Vagina (tissue), 2 donors: ENCODE data around the gene CCDC117.

ENCODE experiments used
- POLR2A ChIP-seq, 2 donors: fragments of 450-650 bp; IDR thresholded peaks; one replicate each; pipeline ENCODE4 v1.6.1; 2017; ENCODE audit warnings: antibody characterized with exemption in 2 of 2, mild to moderate bottlenecking in 2 of 2, moderate library complexity in 2 of 2
- TF ChIP-seq, protein P1 (sequence below), 3 experiments: fragments of 450-650 bp in 2 of 3; fragments of 200-600 bp in 1 of 3; sonication (generic) in 1 of 3; IDR thresholded peaks; one replicate each; pipeline ENCODE4 v1.5.1; 2017 to 2019; ENCODE audit warnings: antibody characterized with exemption in 3 of 3, mild to moderate bottlenecking in 2 of 3, moderate library complexity in 2 of 3

DNA sequence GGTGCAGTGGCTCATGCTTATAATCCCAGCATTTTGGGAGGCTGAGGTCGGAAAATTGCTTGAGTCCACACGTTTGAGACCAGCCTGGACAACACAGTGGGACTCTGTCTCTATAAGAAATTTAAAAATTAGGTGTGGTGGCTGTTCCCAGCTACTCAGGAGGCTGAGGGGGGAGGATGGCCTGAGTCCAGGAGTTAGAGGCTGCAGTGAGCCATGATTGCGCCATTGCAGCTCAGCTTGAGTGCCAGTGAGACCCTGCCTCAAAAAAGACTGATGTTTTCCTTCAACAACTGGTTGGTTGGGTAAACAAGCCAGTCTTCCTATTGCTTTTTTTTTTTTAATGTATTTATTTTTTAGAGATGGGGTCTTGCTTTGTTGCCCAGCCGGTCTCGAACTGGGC lies 18.6 kb downstream of the CCDC117 start:
- TF ChIP-seq, protein P1, sequence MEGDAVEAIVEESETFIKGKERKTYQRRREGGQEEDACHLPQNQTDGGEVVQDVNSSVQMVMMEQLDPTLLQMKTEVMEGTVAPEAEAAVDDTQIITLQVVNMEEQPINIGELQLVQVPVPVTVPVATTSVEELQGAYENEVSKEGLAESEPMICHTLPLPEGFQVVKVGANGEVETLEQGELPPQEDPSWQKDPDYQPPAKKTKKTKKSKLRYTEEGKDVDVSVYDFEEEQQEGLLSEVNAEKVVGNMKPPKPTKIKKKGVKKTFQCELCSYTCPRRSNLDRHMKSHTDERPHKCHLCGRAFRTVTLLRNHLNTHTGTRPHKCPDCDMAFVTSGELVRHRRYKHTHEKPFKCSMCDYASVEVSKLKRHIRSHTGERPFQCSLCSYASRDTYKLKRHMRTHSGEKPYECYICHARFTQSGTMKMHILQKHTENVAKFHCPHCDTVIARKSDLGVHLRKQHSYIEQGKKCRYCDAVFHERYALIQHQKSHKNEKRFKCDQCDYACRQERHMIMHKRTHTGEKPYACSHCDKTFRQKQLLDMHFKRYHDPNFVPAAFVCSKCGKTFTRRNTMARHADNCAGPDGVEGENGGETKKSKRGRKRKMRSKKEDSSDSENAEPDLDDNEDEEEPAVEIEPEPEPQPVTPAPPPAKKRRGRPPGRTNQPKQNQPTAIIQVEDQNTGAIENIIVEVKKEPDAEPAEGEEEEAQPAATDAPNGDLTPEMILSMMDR (IDR thresholded peaks at IDR 0.05) = no peak
- no peak for TF ChIP-seq POLR2A (IDR thresholded peaks at IDR 0.05)
